ENCODE measurements around the gene MMP12. TPM values are rescaled to one million over a fixed set of nuclear protein-coding genes. Genes with fewer than 3 reads are reported as not detected.

MMP12 gene
- total and polyA plus RNA-seq, 8 donors: 0.46 to 2.4 (median 1.4) TPM; not detected in 5

DNA sequence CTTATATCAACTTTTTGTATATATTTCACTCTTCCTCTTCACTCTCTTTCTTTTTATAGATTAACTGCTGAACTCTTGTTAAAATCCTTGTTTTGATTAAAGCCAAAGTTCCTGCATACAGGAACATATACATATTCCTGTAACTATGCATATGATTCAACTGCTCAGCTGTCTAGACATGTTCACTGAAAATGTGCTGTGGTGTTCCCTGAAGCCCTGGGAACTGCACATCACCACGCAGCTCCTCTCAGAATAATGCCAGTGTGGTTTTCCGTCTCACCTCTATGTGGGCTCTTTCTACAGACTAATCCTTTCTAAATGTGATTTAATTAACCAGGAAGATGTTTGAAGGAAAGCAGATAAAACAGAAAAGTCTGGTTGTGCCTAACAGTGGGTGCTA is 25.6 kb upstream of the MMP12 start:
- TF ChIP-seq EP300 (IDR thresholded peaks at IDR 0.05): no peak
- TF ChIP-seq POLR2AphosphoS5 (IDR thresholded peaks at IDR 0.05): no peak
- no peak for TF ChIP-seq POLR2A (IDR thresholded peaks at IDR 0.05)
- TF ChIP-seq, protein P1, sequence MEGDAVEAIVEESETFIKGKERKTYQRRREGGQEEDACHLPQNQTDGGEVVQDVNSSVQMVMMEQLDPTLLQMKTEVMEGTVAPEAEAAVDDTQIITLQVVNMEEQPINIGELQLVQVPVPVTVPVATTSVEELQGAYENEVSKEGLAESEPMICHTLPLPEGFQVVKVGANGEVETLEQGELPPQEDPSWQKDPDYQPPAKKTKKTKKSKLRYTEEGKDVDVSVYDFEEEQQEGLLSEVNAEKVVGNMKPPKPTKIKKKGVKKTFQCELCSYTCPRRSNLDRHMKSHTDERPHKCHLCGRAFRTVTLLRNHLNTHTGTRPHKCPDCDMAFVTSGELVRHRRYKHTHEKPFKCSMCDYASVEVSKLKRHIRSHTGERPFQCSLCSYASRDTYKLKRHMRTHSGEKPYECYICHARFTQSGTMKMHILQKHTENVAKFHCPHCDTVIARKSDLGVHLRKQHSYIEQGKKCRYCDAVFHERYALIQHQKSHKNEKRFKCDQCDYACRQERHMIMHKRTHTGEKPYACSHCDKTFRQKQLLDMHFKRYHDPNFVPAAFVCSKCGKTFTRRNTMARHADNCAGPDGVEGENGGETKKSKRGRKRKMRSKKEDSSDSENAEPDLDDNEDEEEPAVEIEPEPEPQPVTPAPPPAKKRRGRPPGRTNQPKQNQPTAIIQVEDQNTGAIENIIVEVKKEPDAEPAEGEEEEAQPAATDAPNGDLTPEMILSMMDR (IDR thresholded peaks at IDR 0.05): no peak
- no peak overlapping the region for H3K27ac ChIP-seq
- no peaks in the 10 kb centered on the region for H3K36me3 ChIP-seq
- no peak overlapping the region for H3K4me3 ChIP-seq
- intact Hi-C loops (cut with DNase I; ENCODE audit: low total_unique reads): no loop called here
- H3K9me3 ChIP-seq: no peaks in the 10 kb centered on the region
- WGBS, 5 donors: 82 to 95% (median 89%) methylated on average over 2 of the region's 2 CpGs
- no peak for DNase-seq
- H3K27me3 ChIP-seq: no peaks in the 10 kb centered on the region
- H3K4me1 ChIP-seq: no peaks in the 10 kb centered on the region

DNA sequence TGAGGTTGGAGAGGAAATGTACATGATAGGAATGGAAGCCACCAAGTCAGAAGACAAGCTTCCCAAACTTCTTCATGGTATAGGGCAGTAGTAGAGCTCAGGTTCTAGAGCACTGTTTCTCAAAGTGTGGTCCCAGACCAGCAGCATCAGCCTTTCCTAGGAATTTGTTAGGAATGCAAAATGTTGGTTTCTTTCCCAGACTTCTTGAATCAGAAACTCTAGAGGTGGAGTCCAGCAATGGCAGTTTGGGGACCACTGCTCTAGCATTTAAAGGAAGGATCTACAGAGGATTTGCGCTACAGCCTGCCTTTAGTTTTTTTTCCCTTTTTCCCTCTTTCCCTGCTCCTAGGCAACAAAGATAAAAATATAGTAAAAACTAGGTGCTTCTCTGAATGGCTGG is 17.0 kb upstream of the MMP12 start:
- intact Hi-C loops (cut with DNase I; ENCODE audit: low total_unique reads): no loop called here
- 90 to 100% (median 95%) methylated on average over 1 of the region's 1 CpG for WGBS, 5 donors
- H3K27me3 ChIP-seq: no peaks in the 10 kb centered on the region
- no peak for DNase-seq
- H3K4me3 ChIP-seq: no peak overlapping the region
- no peaks in the 10 kb centered on the region for H3K9me3 ChIP-seq
- H3K27ac ChIP-seq: no peak overlapping the region
- no peaks in the 10 kb centered on the region for H3K36me3 ChIP-seq
- no peaks in the 10 kb centered on the region for H3K4me1 ChIP-seq
- TF ChIP-seq POLR2AphosphoS5 (IDR thresholded peaks at IDR 0.05): no peak
- TF ChIP-seq, protein P1 (IDR thresholded peaks at IDR 0.05): no peak
- TF ChIP-seq EP300 (IDR thresholded peaks at IDR 0.05): no peak
- TF ChIP-seq POLR2A (IDR thresholded peaks at IDR 0.05): no peak

DNA sequence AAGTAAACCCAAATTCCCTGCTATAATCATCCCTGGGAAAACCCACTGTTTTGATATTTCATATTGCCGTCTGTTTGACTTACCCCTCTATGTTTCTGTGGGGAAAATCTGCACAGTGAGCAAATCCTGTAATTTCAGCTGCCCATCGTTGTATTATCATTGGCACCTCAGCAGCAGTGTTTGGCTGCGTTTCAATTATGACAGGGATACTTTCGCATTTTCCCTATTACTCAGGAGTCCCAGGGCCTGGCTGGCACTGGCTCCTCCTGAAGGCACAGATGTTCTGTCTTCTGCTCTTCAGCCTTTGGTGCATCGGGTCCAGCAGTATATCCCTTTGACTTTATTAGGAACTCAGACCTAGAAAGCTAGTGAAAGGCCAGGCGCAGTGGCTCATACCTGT is 12.2 kb upstream of the MMP12 start:
- Histone ChIP-seq H3K27me3 (no peaks in the 10 kb centered on the region), H3K27ac (no peak overlapping the region), H3K4me1 (no peaks in the 10 kb centered on the region), H3K4me3 (no peak overlapping the region), H3K36me3 (no peaks in the 10 kb centered on the region), H3K9me3 (no peaks in the 10 kb centered on the region)
- DNase-seq: no peak
- 81 to 86% (median 84%) methylated on average over 6 of the region's 6 CpGs for WGBS, 5 donors
- no peak for TF ChIP-seq POLR2AphosphoS5 (IDR thresholded peaks at IDR 0.05)
- TF ChIP-seq POLR2A (IDR thresholded peaks at IDR 0.05): no peak
- no peak for TF ChIP-seq EP300 (IDR thresholded peaks at IDR 0.05)
- TF ChIP-seq, protein P1 (IDR thresholded peaks at IDR 0.05): no peak
- intact Hi-C loops (cut with DNase I; ENCODE audit: low total_unique reads): no loop called here

GRCh38 chr11:102883141-102883540 is 8.4 kb upstream of the MMP12 start:
- no peaks in the 10 kb centered on the region for H3K36me3 ChIP-seq
- H3K4me3 ChIP-seq: no peak overlapping the region
- WGBS, 5 donors: 83 to 89% (median 89%) methylated on average over 3 of the region's 3 CpGs
- H3K9me3 ChIP-seq: no peaks in the 10 kb centered on the region
- no peaks in the 10 kb centered on the region for H3K4me1 ChIP-seq
- no peaks in the 10 kb centered on the region for H3K27me3 ChIP-seq
- intact Hi-C loops (cut with DNase I; ENCODE audit: low total_unique reads): no loop called here
- H3K27ac ChIP-seq: no peak overlapping the region
- TF ChIP-seq EP300 (IDR thresholded peaks at IDR 0.05) (no peak), POLR2A (IDR thresholded peaks at IDR 0.05) (no peak), POLR2AphosphoS5 (IDR thresholded peaks at IDR 0.05) (no peak)
- TF ChIP-seq, protein P1 (IDR thresholded peaks at IDR 0.05): no peak
- DNase-seq: no peak

Data from stomach (tissue), 9 donors.